ENCODE data around the gene KBTBD6.
"Not testable (repeated sequence)": the region's sequence is repeated elsewhere in the genome, so short reads cannot be mapped to it uniquely, and the experiment has no call there.

The KBTBD6 gene
- total RNA-seq: 17.4 to 24.6 reads per million in 2 donors

GRCh38 chr13:41132512-41133152 lies at the start of gene KBTBD6:
TSS of gene KBTBD6 (minus strand) at chr13:41132802. CDS start at chr13:41132511, 291 bp downstream.
- peak; percentile 84 for DNase-seq

GRCh38 chr13:41182231-41182630 lies 49.6 kb upstream of the KBTBD6 start:
- DNase-seq: no peak

GRCh38 chr13:41179593-41180250 lies 47.1 kb upstream of the KBTBD6 start:
- no peak for DNase-seq

- no peak for DNase-seq
These were observed 45.4 kb upstream of the KBTBD6 start for GRCh38 chr13:41178040-41178439.

- DNase-seq: no peak
These were observed 45.0 kb upstream of the KBTBD6 start for GRCh38 chr13:41177616-41178015.

GRCh38 chr13:41175576-41175975 lies 43.0 kb upstream of the KBTBD6 start:
- DNase-seq: not testable (repeated sequence)

- DNase-seq: no peak
These were observed 29.5 kb upstream of the KBTBD6 start for GRCh38 chr13:41162151-41162550.

GRCh38 chr13:41159174-41159573 lies 26.6 kb upstream of the KBTBD6 start:
- no peak for DNase-seq

- no peak for DNase-seq
These were observed 24.6 kb upstream of the KBTBD6 start for GRCh38 chr13:41157048-41157717.

GRCh38 chr13:41156620-41157019 lies 24.0 kb upstream of the KBTBD6 start:
- no peak for DNase-seq

- DNase-seq: no peak
These were observed 21.4 kb upstream of the KBTBD6 start for GRCh38 chr13:41154042-41154441.

GRCh38 chr13:41152005-41152404 lies 19.4 kb upstream of the KBTBD6 start:
- no peak for DNase-seq

- no peak for DNase-seq
These were observed 17.5 kb upstream of the KBTBD6 start for GRCh38 chr13:41150058-41150457.

- DNase-seq: no peak
These were observed 16.0 kb upstream of the KBTBD6 start for GRCh38 chr13:41148419-41149283.

- DNase-seq: no peak
These were observed 12.7 kb upstream of the KBTBD6 start for GRCh38 chr13:41145136-41145908.

GRCh38 chr13:41144576-41144975 lies 12.0 kb upstream of the KBTBD6 start:
- DNase-seq: no peak

- no peak for DNase-seq
These were observed 6.8 kb upstream of the KBTBD6 start for GRCh38 chr13:41139296-41139966.

GRCh38 chr13:41137951-41138350 lies 5.3 kb upstream of the KBTBD6 start:
- DNase-seq: no peak

GRCh38 chr13:41137241-41137640 lies 4.6 kb upstream of the KBTBD6 start:
- DNase-seq: no peak

- no peak for DNase-seq
These were observed 3.9 kb upstream of the KBTBD6 start for GRCh38 chr13:41136396-41137031.

GRCh38 chr13:41133951-41134350 lies 1.3 kb upstream of the KBTBD6 start:
- no peak for DNase-seq
